GM12878 (cell line): Measurements from ENCODE around the gene LBH.

Experiments used
- CHD2 ChIP-seq: IDR thresholded peaks from 2 replicates; pipeline ENCODE4 v1.6.1; 2011; ENCODE audit warnings: low read depth, low read length, improper control_type of control experiment, borderline replicate concordance
- CREB1 ChIP-seq: IDR thresholded peaks from 2 replicates; pipeline ENCODE4 v1.6.1; 2012; ENCODE audit warnings: low read depth, mild to moderate bottlenecking, inconsistent platforms
- CREM ChIP-seq: IDR thresholded peaks from 2 replicates; pipeline ENCODE4 v1.6.1; 2014; ENCODE audit warnings: antibody characterized with exemption, low read depth
- CTCF ChIP-seq, 3 experiments: IDR thresholded peaks in 2 of 3; conservative IDR thresholded peaks in 1 of 3; 2 replicates each; pipeline ENCODE4 v1.5.1; 2011; ENCODE audit warnings: low read depth in 3 of 3, low read length in 3 of 3, mild to moderate bottlenecking in 3 of 3, control low read depth in 2 of 3, moderate library complexity in 2 of 3, inconsistent platforms in 1 of 3, mixed read lengths in 1 of 3; ENCODE audit not compliant: control insufficient read depth in 2 of 3, insufficient read depth in 1 of 3; ENCODE audit errors: extremely low read depth in 1 of 3
- EP300 ChIP-seq, 2 experiments: fragments of 150-350 bp in 1 of 2; IDR thresholded peaks; 2 replicates each; pipeline ENCODE4 v1.6.1; 2011 to 2012; ENCODE audit warnings: low read depth in 2 of 2, low read length in 2 of 2, borderline replicate concordance in 1 of 2, improper control_type of control experiment in 1 of 2, inconsistent platforms in 1 of 2; ENCODE audit not compliant: control insufficient read depth in 1 of 2
- GABPA ChIP-seq: IDR thresholded peaks from 2 replicates; pipeline ENCODE4 v1.6.1; 2014; ENCODE audit warnings: antibody characterized with exemption, low read depth, mild to moderate bottlenecking, inconsistent platforms
- NFXL1 ChIP-seq: fragments of 450-650 bp; IDR thresholded peaks from 2 replicates; pipeline ENCODE4 v1.6.1; 2017; ENCODE audit warnings: antibody characterized with exemption, mild to moderate bottlenecking, borderline replicate concordance
- PBX3 ChIP-seq: IDR thresholded peaks from 2 replicates; pipeline ENCODE4 v1.6.1; 2011; ENCODE audit warnings: mild to moderate bottlenecking, low read depth, low read length, moderate library complexity; ENCODE audit not compliant: insufficient replicate concordance
- POLR2A ChIP-seq: IDR thresholded peaks from 2 replicates; pipeline ENCODE4 v1.6.1; 2011; ENCODE audit warnings: low read depth, mild to moderate bottlenecking, low read length
- RCOR1 ChIP-seq: conservative IDR thresholded peaks from 2 replicates; pipeline ENCODE4 v1.6.1; 2012; ENCODE audit warnings: low read depth, low read length, improper control_type of control experiment
- REST ChIP-seq: IDR thresholded peaks from 2 replicates; pipeline ENCODE4 v1.6.1; 2012; ENCODE audit warnings: mild to moderate bottlenecking, low read depth, low read length
- SIN3A ChIP-seq: IDR thresholded peaks from 2 replicates; pipeline ENCODE4 v1.6.1; 2012; ENCODE audit warnings: low read depth, low read length, improper control_type of control experiment
- ZNF217 ChIP-seq: fragments of 450-650 bp; IDR thresholded peaks from 2 replicates; pipeline ENCODE4 v1.6.1; 2017; ENCODE audit warnings: antibody characterized with exemption, mild to moderate bottlenecking

GRCh38 chr2:30275256-30275655, 43.9 kb downstream of the LBH start:
- no peak for TF ChIP-seq RCOR1
- no peak for TF ChIP-seq CREM
- TF ChIP-seq PBX3 = no peak
- no peak for TF ChIP-seq ZNF217
- no peak for TF ChIP-seq NFXL1
- TF ChIP-seq POLR2A = no peak
- TF ChIP-seq EP300 (IDR thresholded peaks at IDR 0.05; ENCODE audit: borderline replicate concordance in 1 of 2, control insufficient read depth in 1 of 2, low read depth in 2 of 2, low read length in 2 of 2) = no peak
- no peak for TF ChIP-seq CHD2
- no peak for TF ChIP-seq CREB1
- TF ChIP-seq REST = no peak
- no peak for TF ChIP-seq CTCF (IDR thresholded peaks at IDR 0.05 in 2 of 3, conservative IDR thresholded peaks at IDR 0.05 in 1 of 3; ENCODE audit: control insufficient read depth in 2 of 3, extremely low read depth in 1 of 3, insufficient read depth in 1 of 3, low read depth in 3 of 3, low read length in 3 of 3)
- no peak for TF ChIP-seq GABPA
- no peak for TF ChIP-seq SIN3A
